ENCODE measurements around the gene PLB1.

The PLB1 gene

GRCh38 chr2:28564346-28564745 is 68.5 kb downstream of the PLB1 start:
- no peak for TF ChIP-seq CTCF (conservative IDR thresholded peaks at IDR 0.05; ENCODE audit: control insufficient read depth, insufficient read depth, low read depth, low read length)
- no peak for DNase-seq (ENCODE audit: low read depth)

GRCh38 chr2:28565033-28565432 is 69.2 kb downstream of the PLB1 start:
- DNase-seq (ENCODE audit: low read depth) = no peak
- no peak for TF ChIP-seq CTCF (conservative IDR thresholded peaks at IDR 0.05; ENCODE audit: control insufficient read depth, insufficient read depth, low read depth, low read length)
- no peak overlapping the region for H3K4me3 ChIP-seq (ENCODE audit: control insufficient read depth, low read depth, low read length)

More at GRCh38 chr2:28564346-28564745, 68.5 kb downstream of the PLB1 start:
- H3K4me3 ChIP-seq (ENCODE audit: control insufficient read depth, low read depth, low read length) = no peak overlapping the region

GRCh38 chr2:28565720-28566295 is 69.9 kb downstream of the PLB1 start:
- H3K4me3 ChIP-seq (ENCODE audit: control insufficient read depth, low read depth, low read length) = no peak overlapping the region
- DNase-seq (ENCODE audit: low read depth) = no peak
- no peak for TF ChIP-seq CTCF (conservative IDR thresholded peaks at IDR 0.05; ENCODE audit: control insufficient read depth, insufficient read depth, low read depth, low read length)

- peak; percentile 86 for TF ChIP-seq CTCF (conservative IDR thresholded peaks at IDR 0.05; ENCODE audit: control insufficient read depth, insufficient read depth, low read depth, low read length)
- H3K4me3 ChIP-seq (ENCODE audit: control insufficient read depth, low read depth, low read length) = peak overlapping the region; percentile 66
These were observed 70.7 kb downstream of the PLB1 start for GRCh38 chr2:28566521-28567041.

GRCh38 chr2:28567061-28567471 is 71.2 kb downstream of the PLB1 start:
- no peak for TF ChIP-seq CTCF (conservative IDR thresholded peaks at IDR 0.05; ENCODE audit: control insufficient read depth, insufficient read depth, low read depth, low read length)
- no peak for DNase-seq (ENCODE audit: low read depth)
- H3K4me3 ChIP-seq (ENCODE audit: control insufficient read depth, low read depth, low read length) = peak overlapping the region; percentile 66

More at GRCh38 chr2:28566521-28567041, 70.7 kb downstream of the PLB1 start:
- DNase-seq (ENCODE audit: low read depth) = peak; percentile 71

- no peak overlapping the region for H3K4me3 ChIP-seq (ENCODE audit: control insufficient read depth, low read depth, low read length)
- no peak for DNase-seq (ENCODE audit: low read depth)
- TF ChIP-seq CTCF (conservative IDR thresholded peaks at IDR 0.05; ENCODE audit: control insufficient read depth, insufficient read depth, low read depth, low read length) = no peak
These were observed 72.2 kb downstream of the PLB1 start for GRCh38 chr2:28568036-28568435.
